H1 (cell line): ENCODE results near the gene DNER. TPM values are rescaled to one million over a fixed set of nuclear protein-coding genes. Genes with fewer than 3 reads are reported as not detected.

Source experiments
- CTCF ChIA-PET: fragments of 300-600 bp; sonication (Branson Sonifier 250); formaldehyde crosslinking; loops from one replicate; lab custom pipeline; 2021; ENCODE audit not compliant: partially characterized antibody; lab: Charles Lee
- POLR2A ChIA-PET: fragments of 300-600 bp; sonication (Branson Sonifier 250); formaldehyde crosslinking; loops from one replicate; lab custom pipeline; 2021; ENCODE audit warnings: inconsistent platforms; ENCODE audit not compliant: partially characterized antibody; lab: Charles Lee
- DNase-seq, 2 experiments: peaks; one replicate each; pipeline versions ENCODE4 v3.0.0 to v3.0.0-alpha.2; 2010 to 2022; ENCODE audit warnings: low spot score in 2 of 2, low read depth in 1 of 2, mixed read lengths in 1 of 2
- FAIRE-seq: peaks from 2 replicates; lab custom pipeline; 2011; peaks lifted over from hg19 to GRCh38; lab: Jason Lieb, UNC
- H2AFZ ChIP-seq: 2 replicates; pipeline ENCODE4 v1.8.1; 2012; ENCODE audit warnings: low read length, inconsistent platforms
- H2AK5ac ChIP-seq: 2 replicates; pipeline ENCODE4 v1.6.1; 2013; ENCODE audit warnings: low read depth, low read length
- H2BK120ac ChIP-seq: replicated peaks from 2 replicates; pipeline ENCODE3; 2013; ENCODE audit warnings: low read depth, low read length, inconsistent platforms
- H2BK12ac ChIP-seq: 2 replicates; pipeline ENCODE4 v1.6.1; 2013; ENCODE audit warnings: low read depth, low read length
- H2BK15ac ChIP-seq: 2 replicates; pipeline ENCODE4 v1.6.1; 2013; ENCODE audit warnings: low read length
- H2BK20ac ChIP-seq: 2 replicates; pipeline ENCODE4 v1.6.1; 2013; ENCODE audit warnings: low read length
- H2BK5ac ChIP-seq: 2 replicates; pipeline ENCODE4 v1.6.1; 2013; ENCODE audit warnings: low read depth, low read length
- H3K14ac ChIP-seq: 2 replicates; pipeline ENCODE4 v1.6.1; 2013; ENCODE audit warnings: inconsistent platforms; ENCODE audit not compliant: insufficient read length
- H3K18ac ChIP-seq: 2 replicates; pipeline ENCODE4 v1.6.1; 2013; ENCODE audit warnings: low read length; ENCODE audit errors: extremely low read depth
- H3K23ac ChIP-seq: 2 replicates; pipeline ENCODE4 v1.6.1; 2013; ENCODE audit warnings: inconsistent platforms; ENCODE audit not compliant: insufficient read length
- H3K23me2 ChIP-seq: 2 replicates; pipeline ENCODE4 v1.6.1; 2013; ENCODE audit warnings: low read depth, low read length
- H3K27ac ChIP-seq: 2 replicates; pipeline ENCODE4 v1.6.1; 2011; ENCODE audit warnings: low read depth, low read length, inconsistent platforms
- H3K27me3 ChIP-seq, 4 experiments: replicated peaks in 1 of 4; 1 replicate in 1 of 4; 2 replicates in 3 of 4; pipeline versions ENCODE4 v1.6.1 to v1.8.1; 2011 to 2013; ENCODE audit warnings: low read length in 3 of 4, mild to moderate bottlenecking in 3 of 4, inconsistent platforms in 2 of 4, mixed read lengths in 2 of 4, moderate library complexity in 1 of 4; ENCODE audit not compliant: control insufficient read depth in 3 of 4, insufficient read depth in 3 of 4; ENCODE audit errors: extremely low read depth in 1 of 4
- H3K36me3 ChIP-seq, 4 experiments: 2 replicates each; pipeline versions ENCODE4 v1.6.1 to v1.8.1; 2011 to 2013; ENCODE audit warnings: mild to moderate bottlenecking in 4 of 4, low read length in 3 of 4, moderate library complexity in 2 of 4, control low read depth in 1 of 4, inconsistent platforms in 1 of 4; ENCODE audit not compliant: insufficient read depth in 4 of 4, control insufficient read depth in 2 of 4
- H3K4ac ChIP-seq: replicated peaks from 2 replicates; pipeline ENCODE3; 2013; ENCODE audit warnings: low read length, low read depth, mixed read lengths, inconsistent platforms; ENCODE audit not compliant: insufficient read length
- H3K4me1 ChIP-seq, 4 experiments: replicated peaks in 1 of 4; 1 replicate in 1 of 4; 2 replicates in 3 of 4; pipeline versions ENCODE4 v1.6.1 to v1.8.1; 2011 to 2013; ENCODE audit warnings: low read length in 3 of 4, inconsistent platforms in 2 of 4, mixed read lengths in 1 of 4; ENCODE audit not compliant: insufficient read depth in 4 of 4, control insufficient read depth in 3 of 4
- H3K4me2 ChIP-seq, 2 experiments: 2 replicates each; pipeline versions ENCODE4 v1.6.1 to v1.8.1; 2011 to 2013; ENCODE audit warnings: low read depth in 2 of 2, low read length in 2 of 2, control low read depth in 1 of 2, inconsistent platforms in 1 of 2, mild to moderate bottlenecking in 1 of 2; ENCODE audit not compliant: insufficient read depth in 1 of 2
- H3K4me3 ChIP-seq, 4 experiments: fragments of 200-600, 300-600 bp in 1 of 4; sonication (generic), shearing (Covaris generic), sonication (Bioruptor Twin) in 1 of 4; 2 replicates each; pipeline versions ENCODE4 v1.5.1 to v1.8.1; 2011 to 2016; ENCODE audit warnings: low read length in 4 of 4, low read depth in 3 of 4, control low read depth in 2 of 4, inconsistent platforms in 2 of 4, mild to moderate bottlenecking in 2 of 4, mixed read lengths in 1 of 4, moderate library complexity in 1 of 4; ENCODE audit not compliant: insufficient read depth in 2 of 4; ENCODE audit errors: extremely low read depth in 1 of 4
- H3K56ac ChIP-seq: replicated peaks from 2 replicates; pipeline ENCODE3; 2013; ENCODE audit warnings: low read depth, mild to moderate bottlenecking, mixed read lengths, low read length, inconsistent platforms; ENCODE audit not compliant: insufficient read length
- H3K79me1 ChIP-seq: 2 replicates; pipeline ENCODE4 v1.6.1; 2013; ENCODE audit warnings: low read depth, low read length, control low read depth
- H3K79me2 ChIP-seq, 2 experiments: 2 replicates each; pipeline versions ENCODE4 v1.6.1 to v1.8.1; 2012 to 2013; ENCODE audit warnings: low read length in 2 of 2, mild to moderate bottlenecking in 2 of 2, inconsistent platforms in 1 of 2; ENCODE audit not compliant: insufficient read depth in 2 of 2, control insufficient read depth in 1 of 2
- H3K9ac ChIP-seq, 4 experiments: replicated peaks in 1 of 4; 1 replicate in 1 of 4; 2 replicates in 3 of 4; pipeline versions ENCODE4 v1.6.1 to v1.8.1; 2011 to 2013; ENCODE audit warnings: low read depth in 3 of 4, low read length in 3 of 4, control low read depth in 2 of 4, mild to moderate bottlenecking in 2 of 4, moderate library complexity in 2 of 4, inconsistent platforms in 1 of 4; ENCODE audit errors: extremely low read depth in 1 of 4
- H3K9me3 ChIP-seq, 2 experiments: 2 replicates each; pipeline versions ENCODE4 v1.6.1 to v1.8.1; 2012 to 2013; ENCODE audit warnings: mild to moderate bottlenecking in 2 of 2, moderate library complexity in 2 of 2, control low read depth in 1 of 2, inconsistent platforms in 1 of 2, low read depth in 1 of 2, low read length in 1 of 2, mixed read lengths in 1 of 2; ENCODE audit not compliant: insufficient read depth in 2 of 2
- H4K20me1 ChIP-seq, 2 experiments: replicated peaks in 1 of 2; 2 replicates each; pipeline versions ENCODE3 to v1.8.1; 2011 to 2013; ENCODE audit warnings: inconsistent platforms in 2 of 2, low read length in 2 of 2, mild to moderate bottlenecking in 1 of 2; ENCODE audit not compliant: insufficient read depth in 2 of 2, control insufficient read depth in 1 of 2
- H4K5ac ChIP-seq: 2 replicates; pipeline ENCODE4 v1.6.1; 2013; ENCODE audit warnings: low read length, low read depth, mixed read lengths, inconsistent platforms; ENCODE audit not compliant: insufficient read length
- H4K8ac ChIP-seq: 2 replicates; pipeline ENCODE4 v1.8.0; 2013; ENCODE audit warnings: mild to moderate bottlenecking, moderate library complexity, low read length, inconsistent platforms; ENCODE audit not compliant: insufficient read depth; ENCODE audit errors: extremely low read depth
- H4K91ac ChIP-seq: replicated peaks from 2 replicates; pipeline ENCODE3; 2013; ENCODE audit warnings: low read length, mixed read lengths, inconsistent platforms; ENCODE audit not compliant: insufficient read length
- ATF3 ChIP-seq: IDR thresholded peaks from 2 replicates; pipeline ENCODE4 v1.6.1; 2011; ENCODE audit warnings: low read depth, mild to moderate bottlenecking, low read length; ENCODE audit not compliant: insufficient read depth
- BCL11A ChIP-seq, 2 experiments: IDR thresholded peaks; one replicate each; pipeline ENCODE4 v1.6.1; 2011; ENCODE audit warnings: low read depth in 2 of 2, low read length in 2 of 2, mild to moderate bottlenecking in 2 of 2
- EZH2 ChIP-seq: fragments of 200-600 bp; sonication (generic); IDR thresholded peaks from 2 replicates; pipeline ENCODE4 v1.7.1; 2012; ENCODE audit warnings: low read depth, mild to moderate bottlenecking, moderate library complexity, low read length, inconsistent platforms; ENCODE audit not compliant: severe bottlenecking
- GTF2F1 ChIP-seq: IDR thresholded peaks from 2 replicates; pipeline ENCODE4 v1.6.1; 2012; ENCODE audit warnings: low read depth, low read length, improper control_type of control experiment, borderline replicate concordance
- HDAC2 ChIP-seq, 2 experiments: fragments of 300-600 bp in 1 of 2; sonication (generic) in 1 of 2; IDR thresholded peaks; 2 replicates each; pipeline ENCODE4 v1.6.1; 2011 to 2012; ENCODE audit warnings: low read depth in 2 of 2, low read length in 2 of 2, mild to moderate bottlenecking in 2 of 2, moderate library complexity in 2 of 2, borderline replicate concordance in 1 of 2, inconsistent platforms in 1 of 2
- JUN ChIP-seq: IDR thresholded peaks from 2 replicates; pipeline ENCODE4 v1.6.1; 2011; ENCODE audit warnings: low read depth, mild to moderate bottlenecking, improper control_type of control experiment, low read length
- KDM1A ChIP-seq: fragments of 200-600, 300-600 bp; sonication (generic); IDR thresholded peaks from 2 replicates; pipeline ENCODE4 v1.7.1; 2016; ENCODE audit warnings: mild to moderate bottlenecking, low read length, borderline replicate concordance
- KDM4A ChIP-seq: IDR thresholded peaks from one replicate; pipeline ENCODE4 v1.7.1; 2012; ENCODE audit warnings: low read depth, mild to moderate bottlenecking, moderate library complexity, low read length, inconsistent platforms; ENCODE audit not compliant: severe bottlenecking
- RAD21 ChIP-seq, 2 experiments: IDR thresholded peaks in 1 of 2; conservative IDR thresholded peaks in 1 of 2; 2 replicates each; pipeline ENCODE4 v1.6.1; 2011; ENCODE audit warnings: low read depth in 2 of 2, low read length in 2 of 2, improper control_type of control experiment in 1 of 2, inconsistent platforms in 1 of 2, mild to moderate bottlenecking in 1 of 2, moderate library complexity in 1 of 2
- SIRT6 ChIP-seq: IDR thresholded peaks from one replicate; pipeline ENCODE4 v1.7.1; 2012; ENCODE audit warnings: low read length, inconsistent platforms
- SP1 ChIP-seq: IDR thresholded peaks from 2 replicates; pipeline ENCODE4 v1.6.1; 2011; ENCODE audit warnings: low read depth, low read length
- SP2 ChIP-seq: IDR thresholded peaks from 2 replicates; pipeline ENCODE4 v1.6.1; 2012; ENCODE audit warnings: mild to moderate bottlenecking, low read length, inconsistent platforms
- SUZ12 ChIP-seq: fragments of 200-600 bp; sonication (generic); IDR thresholded peaks from 2 replicates; pipeline ENCODE4 v1.6.1; 2012; ENCODE audit warnings: mild to moderate bottlenecking, inconsistent platforms, low read length, moderate library complexity, mixed read lengths
- WGBS, 2 experiments: shearing (Covaris generic) in 1 of 2; methylation state at CpG; one replicate each; pipeline versions ENCODE4 v1.1.6 to v1.1.7; 2013 to 2015; ENCODE audit warnings: low lambda C conversion rate in 2 of 2, mixed read lengths in 2 of 2, inconsistent platforms in 1 of 2, low coverage in 1 of 2, missing lambda C conversion rate in 1 of 2; ENCODE audit not compliant: insufficient replicate concordance in 2 of 2, insufficient coverage in 1 of 2, insufficient read length in 1 of 2; ENCODE audit errors: extremely low coverage in 1 of 2, missing lambda C conversion rate in 1 of 2; 5-methylcytosine and 5-hydroxymethylcytosine counted together
- polyA plus RNA-seq, 7 experiments: library from polyadenylated mRNA; depleted of rRNA in 3 of 7; stranded (reverse) in 5 of 7; unstranded in 2 of 7; fragments of >200 nt in 5 of 7; fragments of 200-250 nt in 2 of 7; gene quantifications; 1 replicate in 5 of 7; 2 replicates in 1 of 7; 4 replicates in 1 of 7; pipeline versions ENCODE4 v1.2.1 to v1.2.3, GENCODE V29; 2011 to 2013; ENCODE audit warnings: missing spikeins in 2 of 7, mixed read lengths in 2 of 7
- total RNA-seq: library from RNA; stranded (reverse); fragmentation: NEBNext Ultra II Directional; extraction: Animal tissue kit (Norgen Biotek cat#: 25700); gene quantifications from 2 replicates; pipeline ENCODE4 v1.2.1, GENCODE V29; 2021

The DNER gene
- total and polyA plus RNA-seq, 2 of the 8 experiments (the other 6 are each of a cell fraction or from before 2014, with no cell fraction given): 6.8 to 16.3 TPM

GRCh38 chr2:229492034-229492433 is 222.3 kb downstream of the DNER start:
- no peak overlapping the region for H2BK120ac ChIP-seq
- no peak overlapping the region for H3K4ac ChIP-seq
- H3K4me1 ChIP-seq: no peaks in the 10 kb centered on the region
- no peaks in the 10 kb centered on the region for H3K79me2 ChIP-seq
- H3K4me2 ChIP-seq: no peak overlapping the region
- no peak overlapping the region for H2BK15ac ChIP-seq
- no peak overlapping the region for H3K56ac ChIP-seq
- no peak for DNase-seq
- H4K91ac ChIP-seq: no peak overlapping the region
- H2BK5ac ChIP-seq: no peak overlapping the region
- no peak overlapping the region for H3K27ac ChIP-seq
- H3K36me3 ChIP-seq: 0 out of 8 replicates have a peak, but pooled peaks cover 0 to 3% (median 0%) of the 10 kb centered on the region in 4 experiments
- H2BK20ac ChIP-seq: no peak overlapping the region
- no peak overlapping the region for H3K14ac ChIP-seq
- H2AFZ ChIP-seq: no peak overlapping the region
- WGBS, 2 experiments: 87% methylated on average over 2 of the region's 2 CpGs; no CpG with 5 or more reads in 1 of the 2 experiments
- H4K8ac ChIP-seq: no peak overlapping the region
- H3K9me3 ChIP-seq: 0 out of 4 replicates have a peak, but pooled peaks cover 0 to 7% of the 10 kb centered on the region in 2 experiments
- no peak for FAIRE-seq
- no peak overlapping the region for H3K9ac ChIP-seq
- no peaks in the 10 kb centered on the region for H4K20me1 ChIP-seq
- ChIA-PET POLR2A (no interaction called here), CTCF (interaction anchor here (1.3 to 1.6 kb wide), 2 partner anchors 65 to 123 kb away, joined by 3 to 4 read pairs; no protein-coding TSS in a partner anchor)
- no peak overlapping the region for H2AK5ac ChIP-seq
- H3K23ac ChIP-seq: no peak overlapping the region
- H3K79me1 ChIP-seq: no peaks in the 10 kb centered on the region
- no peaks in the 10 kb centered on the region for H3K27me3 ChIP-seq
- no peaks in the 10 kb centered on the region; the same call in 1 of the 2 replicates for H3K23me2 ChIP-seq
- no peak overlapping the region for H4K5ac ChIP-seq
- H3K18ac ChIP-seq: no peak overlapping the region
- H3K4me3 ChIP-seq: no peak overlapping the region
- no peak overlapping the region for H2BK12ac ChIP-seq
- TF ChIP-seq EZH2 (no peak), SP2 (no peak), ATF3 (no peak), KDM4A (no peak), HDAC2 (IDR thresholded peaks at IDR 0.05; ENCODE audit: borderline replicate concordance in 1 of 2, low read depth in 2 of 2, low read length in 2 of 2) (no peak), SIRT6 (no peak), KDM1A (no peak), JUN (no peak), SUZ12 (no peak), SP1 (no peak), BCL11A (IDR thresholded peaks at IDR 0.05; ENCODE audit: low read depth in 2 of 2, low read length in 2 of 2) (no peak), GTF2F1 (no peak), RAD21 (IDR thresholded peaks at IDR 0.05 in 1 of 2, conservative IDR thresholded peaks at IDR 0.05 in 1 of 2; ENCODE audit: low read depth in 2 of 2, low read length in 2 of 2) (no peak)
